Activated CD8-positive, alpha-beta memory T cell treated with anti-CD3 and anti-CD28 coated beads, Interleukin-2, amount 50 U/mL, for 1 hour (primary cell): ENCODE measurements around the gene HOXA4.
A peak's percentile ranks its signal among the peaks of the same experiment; 100 is the strongest.

Experiments used
- DNase-seq: peaks from one replicate; pipeline ENCODE4 v3.0.0-alpha.2; 2020; ENCODE audit errors: extremely low read depth

HOXA4 gene

GRCh38 chr7:27130540-27131389 is at the start of gene HOXA4:
TSS of gene HOXA4 (minus strand) at chr7:27130757. CDS start at chr7:27130733, 24 bp downstream.
- peak; percentile 33 for DNase-seq

- DNase-seq = no peak
Observed at GRCh38 chr7:27179503-27180430, 49.2 kb upstream of the HOXA4 start.

DNA sequence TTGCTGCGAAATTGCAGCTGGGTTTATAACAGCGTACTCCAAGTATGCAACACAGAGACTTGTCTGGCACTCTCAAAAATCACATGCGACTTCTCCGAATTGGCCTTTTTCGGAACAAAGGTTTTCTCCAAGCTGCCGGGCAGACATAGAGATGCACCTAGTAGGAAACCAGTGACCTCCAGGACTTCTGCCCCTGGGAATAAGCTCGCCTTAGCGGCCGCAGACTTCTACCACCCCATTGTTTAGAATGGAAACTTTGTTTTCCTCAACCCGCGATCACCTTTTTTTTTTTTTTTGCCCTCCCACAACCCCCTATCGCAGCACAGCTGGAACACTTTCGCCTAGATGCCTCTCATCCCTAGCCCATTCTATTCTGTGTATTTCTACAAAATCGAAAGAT is 48.5 kb upstream of the HOXA4 start:
- DNase-seq = no peak

- DNase-seq = no peak
Observed at GRCh38 chr7:27178366-27178765, 47.8 kb upstream of the HOXA4 start.

GRCh38 chr7:27177795-27178320 is 47.3 kb upstream of the HOXA4 start:
- DNase-seq = no peak

DNA sequence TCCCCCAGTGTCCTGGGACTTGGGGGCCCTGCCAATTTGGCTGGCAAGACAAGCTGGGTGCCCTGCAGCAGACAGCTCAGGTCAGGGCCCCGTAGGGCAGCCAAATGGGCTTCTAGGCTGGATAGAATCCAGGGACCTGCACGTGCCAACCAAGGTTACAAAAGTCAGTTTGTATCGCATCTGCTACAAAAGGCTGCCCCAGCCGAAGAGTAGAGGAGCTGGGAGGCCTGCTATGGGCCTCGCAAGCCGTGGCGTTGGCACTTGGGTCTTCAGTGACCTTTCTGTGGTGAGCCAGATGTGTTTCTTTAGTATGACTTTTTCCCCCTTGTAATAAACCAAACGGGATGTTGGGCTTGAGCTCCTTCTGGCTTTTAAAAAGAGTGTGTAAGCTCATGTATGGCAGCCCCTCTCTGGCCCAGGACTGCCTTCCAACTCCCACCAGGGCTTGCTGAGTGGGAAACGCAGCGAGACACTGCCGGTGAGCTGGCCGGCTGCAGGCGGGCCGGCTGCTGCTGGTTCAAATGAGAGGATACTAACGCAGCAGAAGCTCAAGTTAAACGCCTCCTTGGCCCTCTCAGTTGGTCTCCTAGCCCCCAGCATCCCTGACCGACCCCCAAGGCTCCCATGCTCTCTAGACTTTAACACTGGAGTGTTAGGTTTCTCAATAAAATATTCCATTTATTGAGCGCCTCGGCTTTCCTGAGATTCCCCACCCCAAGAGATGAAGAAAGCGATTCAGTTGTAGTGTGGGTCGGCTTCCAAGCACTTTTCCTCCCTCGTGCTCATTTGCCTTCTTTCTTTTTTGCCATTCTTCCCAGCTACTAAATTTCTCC is 46.6 kb upstream of the HOXA4 start:
- no peak for DNase-seq

- DNase-seq = no peak
Observed at GRCh38 chr7:27176524-27176845, 45.9 kb upstream of the HOXA4 start.

- no peak for DNase-seq
Observed at GRCh38 chr7:27175626-27176523, 45.3 kb upstream of the HOXA4 start.

DNA sequence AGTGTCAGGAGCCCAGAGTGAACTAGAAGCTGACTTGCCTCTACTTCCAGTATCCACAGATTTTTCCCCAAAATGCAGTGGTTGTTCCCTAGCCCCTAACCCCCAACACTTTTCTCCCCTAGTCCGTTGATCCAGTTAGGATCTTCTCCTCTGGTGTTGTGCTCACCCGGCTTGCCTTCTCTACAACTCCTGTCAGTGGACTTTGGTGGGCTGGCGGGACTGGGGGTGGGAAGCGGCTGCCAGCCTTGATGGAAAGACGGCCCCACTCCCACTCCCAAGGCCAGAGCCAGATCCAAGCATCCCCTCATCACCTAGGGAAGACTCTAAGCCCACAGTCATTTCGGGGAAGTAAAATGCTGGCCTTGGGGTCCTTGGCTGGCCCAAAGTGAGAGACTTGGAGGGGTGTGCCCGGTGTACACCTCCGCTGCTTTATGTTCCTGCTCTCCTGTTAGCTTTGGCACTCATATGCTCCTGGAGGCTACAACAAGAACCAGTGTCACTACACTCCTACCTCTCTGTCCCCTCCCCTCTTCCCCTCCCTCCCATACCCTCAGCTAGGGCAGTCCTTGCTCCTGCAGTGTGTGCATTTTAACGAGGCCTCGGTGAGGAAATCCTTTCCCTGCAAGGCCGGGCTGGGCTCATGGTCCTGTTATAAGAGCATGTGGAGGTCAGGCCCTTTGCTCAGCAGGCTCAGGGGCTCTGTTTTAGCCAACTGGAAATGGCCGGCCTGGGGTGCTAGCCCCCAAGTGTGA is 44.5 kb upstream of the HOXA4 start:
- DNase-seq = no peak

- DNase-seq = no peak
Observed at GRCh38 chr7:27173956-27174873, 43.7 kb upstream of the HOXA4 start, which contains the start of gene HOXA10. TSS of gene HOXA10 (minus strand) at chr7:27174320. CDS start at chr7:27174306, 14 bp downstream.

DNA sequence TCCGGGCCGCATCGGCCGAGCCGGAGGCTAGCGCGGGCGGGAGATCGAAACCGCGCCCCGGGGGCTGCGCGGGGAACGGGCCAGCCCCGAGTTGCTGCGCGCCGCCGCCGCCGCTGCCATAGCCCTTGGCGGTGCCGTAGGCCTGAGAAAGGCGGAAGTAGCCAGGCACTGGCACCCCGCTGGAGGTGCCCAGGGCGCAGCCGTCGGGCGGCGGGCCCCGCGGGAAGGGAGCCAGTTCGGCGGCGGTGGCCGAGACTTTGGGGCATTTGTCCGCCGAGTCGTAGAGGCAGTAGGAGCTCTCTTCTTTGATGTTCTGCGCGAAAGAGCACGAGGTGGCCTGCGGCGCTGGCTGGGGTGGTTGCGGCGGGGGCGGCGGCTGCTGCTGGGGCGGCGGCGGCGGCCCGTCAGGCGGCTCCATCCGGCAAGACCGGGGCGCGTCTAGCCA is 43.0 kb upstream of the HOXA4 start:
- DNase-seq = no peak

- no peak for DNase-seq
Observed at GRCh38 chr7:27172823-27173510, 42.4 kb upstream of the HOXA4 start.

GRCh38 chr7:27172315-27172774 is 41.8 kb upstream of the HOXA4 start:
- DNase-seq = no peak

DNA sequence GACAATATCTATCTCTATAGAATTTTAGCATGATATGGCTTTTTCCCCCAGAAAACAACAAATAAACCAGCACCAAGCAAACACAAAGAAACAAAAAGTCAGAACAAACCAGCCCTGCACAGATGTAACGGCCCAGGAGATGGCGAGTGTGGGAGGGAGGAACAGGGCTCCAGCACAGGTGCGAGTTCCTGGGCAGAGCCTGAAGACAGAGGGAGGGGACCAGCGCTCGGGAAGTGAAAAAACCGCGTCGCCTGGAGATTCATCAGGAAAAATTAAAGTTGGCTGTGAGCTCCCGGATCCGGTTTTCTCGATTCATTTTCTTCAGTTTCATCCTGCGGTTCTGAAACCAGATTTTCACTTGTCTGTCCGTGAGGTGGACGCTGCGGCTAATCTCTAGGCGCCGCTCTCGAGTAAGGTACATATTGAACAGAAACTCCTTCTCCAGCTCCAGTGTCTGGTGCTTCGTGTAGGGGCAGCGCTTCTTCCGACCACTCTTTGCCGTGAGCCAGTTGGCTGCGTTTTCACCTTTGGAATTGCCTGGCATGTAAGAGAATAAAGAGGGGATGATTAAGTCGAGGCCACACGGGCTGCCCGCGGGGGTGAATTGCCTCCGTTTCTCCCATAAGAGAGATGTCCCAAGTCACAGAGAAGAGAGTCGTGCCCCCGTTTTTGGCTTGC is 41.2 kb upstream of the HOXA4 start:
- DNase-seq = no peak

- no peak for DNase-seq
Observed at GRCh38 chr7:27171325-27171636, 40.7 kb upstream of the HOXA4 start.

- no peak for DNase-seq
Observed at GRCh38 chr7:27170426-27171324, 40.1 kb upstream of the HOXA4 start.
